Spinal cord (tissue), 10 donors: Measurements from ENCODE around the gene GRID2. TPM values are rescaled to one million over a fixed set of nuclear protein-coding genes. Genes with fewer than 3 reads are reported as not detected.

Source experiments
- DNase-seq, 6 donors: peaks; one replicate each; pipeline versions ENCODE4 v3.0.0 to v3.0.0-alpha.2; 2013 to 2015; ENCODE audit warnings: low spot score in 6 of 6, low read depth in 4 of 6
- H3K27ac ChIP-seq: one replicate; pipeline ENCODE4 v1.5.1; 2013; ENCODE audit warnings: low read depth, low read length, control low read depth
- H3K27me3 ChIP-seq: one replicate; pipeline ENCODE4 v1.6.1; 2013; ENCODE audit warnings: low read length; ENCODE audit not compliant: control insufficient read depth, insufficient read depth
- H3K36me3 ChIP-seq: one replicate; pipeline ENCODE4 v1.6.1; 2013; ENCODE audit warnings: low read length; ENCODE audit not compliant: control insufficient read depth, insufficient read depth
- H3K4me1 ChIP-seq: one replicate; pipeline ENCODE4 v1.6.1; 2013; ENCODE audit warnings: low read length; ENCODE audit not compliant: control insufficient read depth, insufficient read depth
- H3K4me3 ChIP-seq: one replicate; pipeline ENCODE4 v1.5.1; 2013; ENCODE audit warnings: low read depth, low read length, control low read depth
- H3K9me3 ChIP-seq: one replicate; pipeline ENCODE4 v1.6.1; 2013; ENCODE audit warnings: low read length; ENCODE audit not compliant: control insufficient read depth, insufficient read depth
- WGBS: methylation state at CpG from one replicate; pipeline ENCODE4 v1.1.5; 2013; ENCODE audit warnings: missing lambda C conversion rate; ENCODE audit not compliant: insufficient coverage; 5-methylcytosine and 5-hydroxymethylcytosine counted together
- polyA plus RNA-seq, 2 donors: library from polyadenylated mRNA; unstranded; fragments of 120-200 nt; gene quantifications; one replicate each; pipeline ENCODE4 v1.2.1, GENCODE V29; 2013; ENCODE audit not compliant: insufficient read length in 2 of 2
- total RNA-seq, 2 donors: library from RNA; depleted of rRNA in 1 of 2; stranded (reverse); fragments of 120-200 nt in 1 of 2; fragments of >200 nt in 1 of 2; gene quantifications; one replicate each; pipeline versions ENCODE4 v1.2.3 to v1.2.4, GENCODE V29; 2013 to 2014
- donor health status: healthy.

Gene GRID2
- total and polyA plus RNA-seq, 4 donors = 17.8 to 40.8 (median 23.4) TPM

- no peaks in the 10 kb centered on the region for H3K9me3 ChIP-seq
- peak overlapping the region; percentile 75 for H3K4me3 ChIP-seq
- WGBS = 0% methylated on average over 9 of the region's 22 CpGs
- no peaks in the 10 kb centered on the region for H3K27me3 ChIP-seq
- no peaks in the 10 kb centered on the region for H3K36me3 ChIP-seq
- H3K27ac ChIP-seq = peak overlapping the region; percentile 98
- peak in 2 of 6 donors; percentile 73 to 76 for DNase-seq
- H3K4me1 ChIP-seq = peaks cover 18% of the 10 kb centered on the region
Observed at GRCh38 chr4:92304121-92304520, 355 bp downstream of the GRID2 start.

- Histone ChIP-seq H3K27ac (peak overlapping the region; percentile 98), H3K4me3 (peak overlapping the region; percentile 75), H3K4me1 (peaks cover 18% of the 10 kb centered on the region), H3K27me3 (no peaks in the 10 kb centered on the region), H3K9me3 (no peaks in the 10 kb centered on the region), H3K36me3 (no peaks in the 10 kb centered on the region)
- WGBS = 0% methylated on average over 11 of the region's 18 CpGs
- DNase-seq = peak in 4 of 6 donors; percentile 35 to 83 (median 70)
Observed at GRCh38 chr4:92304606-92305005, 840 bp downstream of the GRID2 start.

- Histone ChIP-seq H3K27me3 (no peaks in the 10 kb centered on the region), H3K9me3 (no peaks in the 10 kb centered on the region), H3K4me3 (peak overlapping the region; percentile 75), H3K36me3 (no peaks in the 10 kb centered on the region), H3K4me1 (peaks cover 18% of the 10 kb centered on the region), H3K27ac (peak overlapping the region; percentile 98)
- WGBS = under 1% methylated on average over 68 of the region's 68 CpGs
- DNase-seq = peak; percentile 72 to 96 (median 80)
Observed at GRCh38 chr4:92305148-92305877, 1.5 kb downstream of the GRID2 start.

GRCh38 chr4:92305878-92306520, 2.2 kb downstream of the GRID2 start:
- peak in 2 of 6 donors; percentile 31 to 69 for DNase-seq
- Histone ChIP-seq H3K36me3 (no peaks in the 10 kb centered on the region), H3K27me3 (no peaks in the 10 kb centered on the region), H3K9me3 (no peaks in the 10 kb centered on the region), H3K4me1 (peaks cover 18% of the 10 kb centered on the region), H3K27ac (peak overlapping the region; percentile 98), H3K4me3 (peak overlapping the region; percentile 75)
- WGBS = 0% methylated on average over 8 of the region's 15 CpGs

GRCh38 chr4:92307181-92307580, 3.4 kb downstream of the GRID2 start:
- Histone ChIP-seq H3K4me1 (peaks cover 18% of the 10 kb centered on the region), H3K9me3 (no peaks in the 10 kb centered on the region), H3K27ac (peak overlapping the region; percentile 98), H3K36me3 (no peaks in the 10 kb centered on the region), H3K27me3 (no peaks in the 10 kb centered on the region), H3K4me3 (peak overlapping the region; percentile 16)
- peak in 2 of 6 donors; percentile 34 to 66 for DNase-seq
- 30% methylated on average over 1 of the region's 2 CpGs for WGBS

GRCh38 chr4:92307866-92308265, 4.1 kb downstream of the GRID2 start:
- H3K27ac ChIP-seq = peak overlapping the region; percentile 98
- H3K36me3 ChIP-seq = no peaks in the 10 kb centered on the region
- H3K27me3 ChIP-seq = no peaks in the 10 kb centered on the region
- peak; percentile 71 to 92 (median 76) for DNase-seq
- peaks cover 18% of the 10 kb centered on the region for H3K4me1 ChIP-seq
- WGBS = no CpG with 5 or more reads among the region's 4 CpGs
- H3K9me3 ChIP-seq = no peaks in the 10 kb centered on the region
- H3K4me3 ChIP-seq = peak overlapping the region; percentile 16

GRCh38 chr4:92317047-92317446, 13.3 kb downstream of the GRID2 start:
- no peak overlapping the region for H3K27ac ChIP-seq
- WGBS = no CpG with 5 or more reads among the region's 1 CpG
- H3K36me3 ChIP-seq = no peaks in the 10 kb centered on the region
- no peaks in the 10 kb centered on the region for H3K4me1 ChIP-seq
- no peak overlapping the region for H3K4me3 ChIP-seq
- H3K27me3 ChIP-seq = no peaks in the 10 kb centered on the region
- no peaks in the 10 kb centered on the region for H3K9me3 ChIP-seq
- DNase-seq = no peak

- no peak overlapping the region for H3K27ac ChIP-seq
- no CpG with 5 or more reads among the region's 2 CpGs for WGBS
- no peak for DNase-seq
- H3K9me3 ChIP-seq = no peaks in the 10 kb centered on the region
- H3K27me3 ChIP-seq = no peaks in the 10 kb centered on the region
- H3K36me3 ChIP-seq = no peaks in the 10 kb centered on the region
- no peaks in the 10 kb centered on the region for H3K4me1 ChIP-seq
- H3K4me3 ChIP-seq = no peak overlapping the region
Observed at GRCh38 chr4:92328095-92328494, 24.3 kb downstream of the GRID2 start.

- Histone ChIP-seq H3K4me1 (no peaks in the 10 kb centered on the region), H3K27me3 (no peaks in the 10 kb centered on the region), H3K27ac (no peak overlapping the region), H3K4me3 (no peak overlapping the region), H3K36me3 (no peaks in the 10 kb centered on the region), H3K9me3 (no peaks in the 10 kb centered on the region)
- peak in 1 of 6 donors; percentile 29 for DNase-seq
- 59% methylated on average over 2 of the region's 2 CpGs for WGBS
Observed at GRCh38 chr4:92333016-92333415, 29.2 kb downstream of the GRID2 start.
